MM.1S (cell line): Measurements from ENCODE around the gene HS6ST1.

Experiments used
- DNase-seq: peaks from one replicate; pipeline ENCODE4 v3.0.0-alpha.2; 2015
- H2AFZ ChIP-seq: fragments of 300-600 bp; sonication (generic); 2 replicates; pipeline ENCODE4 v1.6.0; 2016; ENCODE audit warnings: antibody characterized with exemption, low read length
- H3F3A ChIP-seq: fragments of 300-600 bp; sonication (generic); 2 replicates; pipeline ENCODE4 v1.6.1; 2016; ENCODE audit warnings: mild to moderate bottlenecking, antibody characterized with exemption, low read length, moderate library complexity, mixed read lengths; ENCODE audit not compliant: insufficient read depth
- H3K27ac ChIP-seq: fragments of 300-600 bp; sonication (generic); 2 replicates; pipeline ENCODE4 v1.5.1; 2016; ENCODE audit warnings: mild to moderate bottlenecking, low read length
- H3K27me3 ChIP-seq: fragments of 300-600 bp; sonication (generic); replicated peaks from 2 replicates; pipeline ENCODE4 v1.6.0; 2016; ENCODE audit warnings: low read length; ENCODE audit not compliant: insufficient read depth
- H3K36me3 ChIP-seq: fragments of 300-600 bp; sonication (generic); replicated peaks from 2 replicates; pipeline ENCODE4 v1.6.1; 2016; ENCODE audit warnings: mild to moderate bottlenecking, low read length, mixed read lengths; ENCODE audit not compliant: insufficient read depth
- H3K4me1 ChIP-seq: fragments of 300-600 bp; sonication (generic); 2 replicates; pipeline ENCODE4 v1.6.1; 2016; ENCODE audit warnings: low read length, mixed read lengths
- H3K4me2 ChIP-seq: fragments of 300-600 bp; sonication (generic); 2 replicates; pipeline ENCODE4 v1.6.0; 2016; ENCODE audit warnings: low read depth, low read length
- H3K4me3 ChIP-seq: fragments of 300-600 bp; sonication (generic); 2 replicates; pipeline ENCODE4 v1.5.1; 2016; ENCODE audit warnings: low read length, mixed read lengths
- H3K79me2 ChIP-seq: fragments of 300-600 bp; sonication (generic); 2 replicates; pipeline ENCODE4 v1.6.1; 2016; ENCODE audit warnings: mixed run types, low read length, mixed read lengths
- H3K9ac ChIP-seq: fragments of 300-600 bp; sonication (generic); 2 replicates; pipeline ENCODE4 v1.6.1; 2016; ENCODE audit warnings: low read length, mixed read lengths
- H3K9me2 ChIP-seq: fragments of 300-600 bp; sonication (generic); replicated peaks from 2 replicates; pipeline ENCODE4 v1.6.1; 2016; ENCODE audit warnings: mild to moderate bottlenecking, low read length, mixed read lengths; ENCODE audit not compliant: insufficient read depth
- H3K9me3 ChIP-seq: fragments of 300-600 bp; sonication (generic); replicated peaks from 2 replicates; pipeline ENCODE4 v1.6.1; 2016; ENCODE audit warnings: mild to moderate bottlenecking, low read length, mixed read lengths; ENCODE audit not compliant: insufficient read depth
- H4K20me1 ChIP-seq: fragments of 300-600 bp; sonication (generic); 2 replicates; pipeline ENCODE4 v1.6.1; 2016; ENCODE audit warnings: mild to moderate bottlenecking, low read length, moderate library complexity, mixed read lengths; ENCODE audit not compliant: insufficient read depth
- CTCF ChIP-seq: fragments of 300-600 bp; sonication (generic); IDR thresholded peaks from 2 replicates; pipeline ENCODE4 v1.5.1; 2016; ENCODE audit warnings: antibody characterized with exemption, low read length, mixed read lengths
- EZH2 ChIP-seq: fragments of 300-600 bp; sonication (generic); optimal IDR thresholded peaks from 2 replicates; pipeline ENCODE3; 2017; ENCODE audit warnings: low read depth, mild to moderate bottlenecking, antibody characterized with exemption, low read length, mixed read lengths
- EZH2phosphoT487 ChIP-seq: fragments of 300-600 bp; sonication (generic); IDR thresholded peaks from 2 replicates; pipeline ENCODE4 v1.6.1; 2018; ENCODE audit warnings: antibody characterized with exemption, low read length

HS6ST1 gene

GRCh38 chr2:128249555-128249954 lies 69.1 kb downstream of the HS6ST1 start:
- H3K9ac ChIP-seq = no peak overlapping the region
- no peak overlapping the region for H3K4me3 ChIP-seq
- no peaks in the 10 kb centered on the region for H3K4me1 ChIP-seq
- H3K79me2 ChIP-seq = no peaks in the 10 kb centered on the region
- no peak overlapping the region for H3K4me2 ChIP-seq
- no peaks in the 10 kb centered on the region for H3K36me3 ChIP-seq
- H3K27ac ChIP-seq = no peak overlapping the region
- H3K27me3 ChIP-seq = no peaks in the 10 kb centered on the region
- no peaks in the 10 kb centered on the region for H3F3A ChIP-seq
- no peaks in the 10 kb centered on the region for H3K9me2 ChIP-seq
- DNase-seq = no peak
- TF ChIP-seq EZH2phosphoT487 (no peak), EZH2 (no peak), CTCF (no peak)
- H3K9me3 ChIP-seq = no peaks in the 10 kb centered on the region
- no peaks in the 10 kb centered on the region for H4K20me1 ChIP-seq
- no peak overlapping the region for H2AFZ ChIP-seq

- Histone ChIP-seq H3K27ac (no peak overlapping the region), H3K9me3 (no peaks in the 10 kb centered on the region), H3K4me1 (no peaks in the 10 kb centered on the region), H2AFZ (no peak overlapping the region), H3F3A (no peaks in the 10 kb centered on the region), H3K9ac (no peak overlapping the region), H3K4me3 (no peak overlapping the region), H3K27me3 (no peaks in the 10 kb centered on the region), H3K9me2 (no peaks in the 10 kb centered on the region), H4K20me1 (no peaks in the 10 kb centered on the region), H3K4me2 (no peak overlapping the region), H3K79me2 (no peaks in the 10 kb centered on the region), H3K36me3 (no peaks in the 10 kb centered on the region)
- no peak for DNase-seq
- TF ChIP-seq CTCF (no peak), EZH2 (no peak), EZH2phosphoT487 (no peak)
Measured at GRCh38 chr2:128245813-128246212, 72.9 kb downstream of the HS6ST1 start.

- Histone ChIP-seq H3K9ac (no peak overlapping the region), H3K27ac (no peak overlapping the region), H3K9me2 (no peaks in the 10 kb centered on the region), H3K4me3 (no peak overlapping the region), H3F3A (no peaks in the 10 kb centered on the region), H2AFZ (no peak overlapping the region), H3K36me3 (no peaks in the 10 kb centered on the region), H3K79me2 (no peaks in the 10 kb centered on the region), H3K4me2 (no peak overlapping the region), H4K20me1 (no peaks in the 10 kb centered on the region), H3K27me3 (no peaks in the 10 kb centered on the region), H3K9me3 (no peaks in the 10 kb centered on the region), H3K4me1 (no peaks in the 10 kb centered on the region)
- TF ChIP-seq CTCF (no peak), EZH2phosphoT487 (no peak), EZH2 (no peak)
- DNase-seq = no peak
Measured at GRCh38 chr2:128241896-128242295, 76.8 kb downstream of the HS6ST1 start.
